Fibroblast of skin of left quadriceps (primary cell): ENCODE measurements around the gene FCHSD2.
"Not testable (repeated sequence)": the region's sequence is repeated elsewhere in the genome, so short reads cannot be mapped to it uniquely, and the experiment has no call there.

Experiments
- DNase-seq, 2 experiments: peaks; one replicate each; pipeline ENCODE4 v3.0.0-alpha.2; 2013; ENCODE audit warnings: low read depth in 2 of 2

Gene FCHSD2

DNA sequence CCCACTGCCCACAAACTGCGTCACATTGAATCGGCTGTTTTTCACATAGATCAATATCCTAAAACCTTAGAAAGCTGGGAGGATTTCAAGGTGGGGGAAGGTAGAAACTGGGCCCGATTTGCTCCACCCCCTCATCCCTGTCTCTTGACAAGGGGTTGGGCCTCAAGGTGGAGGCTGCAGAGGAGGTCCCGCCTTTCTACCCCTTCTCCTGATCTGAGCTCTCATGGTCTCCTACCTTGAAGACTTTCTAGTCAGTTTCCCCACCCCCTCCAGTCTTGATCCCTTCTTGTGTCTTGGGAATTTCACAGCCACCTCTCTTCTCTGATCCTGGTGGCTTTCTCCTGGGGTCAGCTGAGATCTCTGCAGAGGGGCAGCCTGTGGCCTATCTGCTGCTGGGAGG is 343.8 kb downstream of the FCHSD2 start:
- DNase-seq = no peak

DNA sequence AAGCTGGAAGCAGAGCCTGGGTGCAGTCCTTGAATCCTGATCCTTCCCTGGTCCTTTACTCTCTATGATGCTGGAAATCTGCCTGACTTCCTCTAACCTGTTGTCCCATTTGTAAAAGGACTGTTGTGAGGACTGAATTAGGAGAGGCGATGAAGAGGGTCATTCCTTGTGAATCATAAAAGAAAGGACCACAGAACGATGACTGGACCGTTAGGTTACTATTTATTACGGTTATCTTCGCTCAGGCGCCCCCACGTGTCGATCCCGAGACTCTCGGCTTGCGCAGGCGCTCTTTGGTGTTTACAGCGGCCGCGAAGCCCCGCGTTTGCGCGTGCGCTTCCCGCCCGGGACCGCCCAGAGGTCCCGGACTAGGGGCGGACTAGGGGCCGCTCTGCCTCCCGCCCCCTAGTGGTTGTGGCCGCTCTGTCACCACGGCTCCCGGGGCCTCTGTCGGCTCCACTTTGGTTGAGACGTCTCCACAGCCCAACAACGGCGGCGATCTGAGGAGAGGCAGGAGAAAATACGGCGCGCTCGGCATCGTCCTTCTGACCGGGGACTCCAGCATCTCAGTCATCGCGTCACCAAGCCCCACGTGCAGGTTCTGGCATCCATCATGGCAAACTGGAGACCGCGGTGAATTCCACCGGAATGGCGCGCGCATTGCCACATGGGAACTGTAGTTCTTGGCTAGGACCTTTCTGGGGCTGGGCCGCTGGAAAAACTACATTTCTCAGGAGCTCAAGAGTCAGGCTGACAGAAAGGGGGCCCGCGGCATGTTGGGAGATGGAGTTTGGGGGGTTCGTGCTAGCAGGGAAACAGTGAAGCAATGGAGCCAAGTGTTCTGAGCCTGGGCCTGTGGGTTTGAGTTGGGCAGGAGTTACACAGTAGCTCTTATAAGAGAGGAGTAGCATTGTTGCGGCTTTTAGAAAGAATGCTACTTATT is 348.4 kb downstream of the FCHSD2 start, which contains the start of gene STARD10:
TSS of gene STARD10 (minus strand) at position 623 of the 943 bp plus-strand sequence. CDS start 12,866 bp downstream, outside the sequence.
- peak; percentile 91 to 92 for DNase-seq

DNA sequence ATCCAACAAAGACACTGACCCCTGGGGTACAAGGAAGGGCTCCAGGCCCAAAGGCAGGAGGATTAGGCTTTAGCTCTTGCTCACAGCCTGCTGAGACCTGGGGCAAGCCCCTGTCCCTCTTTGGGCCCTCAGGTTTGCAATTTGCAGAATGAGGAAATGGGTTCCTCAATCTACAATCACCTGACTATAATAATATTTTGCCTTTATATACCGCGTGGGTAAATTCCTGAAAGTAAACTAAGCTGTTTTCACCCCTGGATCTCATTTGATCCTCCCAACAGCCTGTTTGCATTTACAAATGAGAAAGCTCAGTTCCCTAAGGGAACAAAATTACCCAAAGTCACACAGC is 349.1 kb downstream of the FCHSD2 start:
- no peak for DNase-seq

GRCh38 chr11:72792437-72793021 is 349.6 kb downstream of the FCHSD2 start:
- no peak for DNase-seq

DNA sequence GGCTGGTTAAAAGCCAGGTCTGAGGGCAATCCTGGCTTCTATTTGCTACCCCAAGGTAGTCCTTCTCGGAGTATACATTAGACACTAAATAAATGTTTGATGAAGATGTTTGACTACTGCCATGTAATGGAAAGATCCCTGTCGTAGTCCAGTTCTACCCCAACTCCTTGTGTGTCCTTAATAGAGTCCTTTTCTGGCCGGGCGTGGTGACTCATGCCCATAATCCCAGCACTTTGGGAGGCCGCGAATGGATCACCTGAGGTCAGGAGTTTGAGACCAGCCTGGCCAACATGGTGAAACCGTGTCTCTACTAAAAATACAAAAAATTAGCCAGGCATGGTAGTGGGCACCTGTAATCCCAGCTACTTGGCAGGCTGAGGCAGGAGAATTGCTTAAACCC is 350.9 kb downstream of the FCHSD2 start:
- DNase-seq = not testable (repeated sequence)

GRCh38 chr11:72789493-72790131 is 352.5 kb downstream of the FCHSD2 start:
- DNase-seq = peak; percentile 87 to 88

- DNase-seq = no peak
Observed at GRCh38 chr11:72788241-72788640, 353.9 kb downstream of the FCHSD2 start.

GRCh38 chr11:72787216-72788104 is 354.7 kb downstream of the FCHSD2 start:
- DNase-seq = no peak
